H1 (cell line): Measurements from ENCODE around the gene CASP9. TPM values are rescaled to one million over a fixed set of nuclear protein-coding genes. Genes with fewer than 3 reads are reported as not detected.
A peak's percentile ranks its signal among the peaks of the same experiment; 100 is the strongest.

ENCODE experiments used
- BCL11A ChIP-seq, 2 experiments: IDR thresholded peaks; one replicate each; pipeline ENCODE4 v1.6.1; 2011; ENCODE audit warnings: low read depth in 2 of 2, low read length in 2 of 2, mild to moderate bottlenecking in 2 of 2
- CBX8 ChIP-seq: fragments of 300-800, 300-1000 bp; sonication (generic); IDR thresholded peaks from 2 replicates; pipeline ENCODE4 v1.7.1; 2016; ENCODE audit warnings: low read depth, low read length, borderline replicate concordance
- CEBPB ChIP-seq: IDR thresholded peaks from 2 replicates; pipeline ENCODE4 v1.6.1; 2012; ENCODE audit warnings: low read depth, low read length
- CTBP2 ChIP-seq: IDR thresholded peaks from 2 replicates; pipeline ENCODE4 v1.7.0; 2011; ENCODE audit warnings: borderline replicate concordance, mild to moderate bottlenecking, moderate library complexity, mixed read lengths, low read length; ENCODE audit not compliant: insufficient read depth, insufficient read length
- EGR1 ChIP-seq: IDR thresholded peaks from 2 replicates; pipeline ENCODE4 v1.6.1; 2011; ENCODE audit warnings: low read depth, low read length, borderline replicate concordance
- EP300 ChIP-seq, 2 experiments: IDR thresholded peaks; 1 replicate in 1 of 2; 2 replicates in 1 of 2; pipeline ENCODE4 v1.6.1; 2011 to 2012; ENCODE audit warnings: low read depth in 2 of 2, low read length in 2 of 2, mild to moderate bottlenecking in 2 of 2, borderline replicate concordance in 1 of 2, inconsistent platforms in 1 of 2, moderate library complexity in 1 of 2
- HDAC2 ChIP-seq, 2 experiments: fragments of 300-600 bp in 1 of 2; sonication (generic) in 1 of 2; IDR thresholded peaks; 2 replicates each; pipeline ENCODE4 v1.6.1; 2011 to 2012; ENCODE audit warnings: low read depth in 2 of 2, low read length in 2 of 2, mild to moderate bottlenecking in 2 of 2, moderate library complexity in 2 of 2, borderline replicate concordance in 1 of 2, inconsistent platforms in 1 of 2
- JUND ChIP-seq: IDR thresholded peaks from 2 replicates; pipeline ENCODE4 v1.6.1; 2011; ENCODE audit warnings: mild to moderate bottlenecking, improper control_type of control experiment, low read length
- MAFK ChIP-seq: IDR thresholded peaks from 2 replicates; pipeline ENCODE4 v1.6.1; 2012; ENCODE audit warnings: low read depth, mild to moderate bottlenecking, improper control_type of control experiment, low read length
- SIX5 ChIP-seq: IDR thresholded peaks from 2 replicates; pipeline ENCODE4 v1.6.1; 2011; ENCODE audit warnings: mild to moderate bottlenecking, low read depth, low read length
- SRF ChIP-seq: IDR thresholded peaks from 2 replicates; pipeline ENCODE4 v1.6.1; 2011; ENCODE audit warnings: mild to moderate bottlenecking, low read depth, low read length, moderate library complexity
- TCF12 ChIP-seq: IDR thresholded peaks from 2 replicates; pipeline ENCODE4 v1.6.1; 2011; ENCODE audit warnings: low read depth, mild to moderate bottlenecking, low read length
- polyA plus RNA-seq, 7 experiments: library from polyadenylated mRNA; depleted of rRNA in 3 of 7; stranded (reverse) in 5 of 7; unstranded in 2 of 7; fragments of >200 nt in 5 of 7; fragments of 200-250 nt in 2 of 7; gene quantifications; 1 replicate in 5 of 7; 2 replicates in 1 of 7; 4 replicates in 1 of 7; pipeline versions ENCODE4 v1.2.1 to v1.2.3, GENCODE V29; 2011 to 2013; ENCODE audit warnings: missing spikeins in 2 of 7, mixed read lengths in 2 of 7
- total RNA-seq: library from RNA; stranded (reverse); fragmentation: NEBNext Ultra II Directional; extraction: Animal tissue kit (Norgen Biotek cat#: 25700); gene quantifications from 2 replicates; pipeline ENCODE4 v1.2.1, GENCODE V29; 2021
- TF ChIP-seq, protein P1 (sequence below): IDR thresholded peaks from 2 replicates; pipeline ENCODE4 v1.6.1; 2012; ENCODE audit warnings: inconsistent platforms

CASP9 gene
- total and polyA plus RNA-seq, 2 of the 8 experiments (the other 6 are each of a cell fraction or from before 2014, with no cell fraction given) = 14.8 to 36.3 TPM

DNA sequence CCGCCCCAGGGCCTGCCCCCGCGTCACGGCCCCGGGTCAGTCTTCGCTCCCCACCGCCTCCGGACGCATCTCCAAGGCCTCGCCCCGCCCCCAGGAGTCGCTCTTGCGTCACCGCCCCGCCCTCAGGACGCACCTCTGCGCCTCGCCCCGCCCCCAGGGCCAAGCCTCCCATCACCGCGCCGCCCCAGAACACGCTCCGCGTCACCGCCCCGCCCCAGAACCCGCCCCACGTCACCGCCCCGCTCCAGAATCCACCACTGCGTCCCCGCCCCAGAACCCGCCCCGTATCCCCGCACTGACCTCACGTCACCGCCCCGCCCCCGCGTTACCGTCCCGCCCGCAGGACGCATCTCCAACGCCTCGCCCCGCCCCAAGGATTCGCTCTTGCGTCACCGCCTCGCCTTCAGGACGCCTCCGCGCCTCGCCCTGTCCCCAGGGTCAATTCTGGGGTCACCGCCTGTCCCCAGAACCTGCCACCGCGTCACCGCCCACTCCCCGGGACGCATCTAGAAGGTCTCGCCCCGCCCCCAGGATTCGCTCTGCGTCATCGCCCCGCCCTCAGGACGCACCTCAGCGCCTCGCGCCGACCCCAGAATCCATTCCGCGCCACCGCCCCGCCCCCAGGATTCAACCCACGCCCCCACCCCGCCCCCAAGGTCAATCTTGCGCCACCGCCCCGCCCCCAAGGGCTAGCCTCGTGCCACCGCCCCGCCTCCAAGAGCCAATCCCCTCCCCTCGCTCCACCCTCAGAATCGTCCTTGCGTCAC lies 451 bp upstream of the CASP9 start (continued):
- TF ChIP-seq TCF12 (no peak), HDAC2 (IDR thresholded peaks at IDR 0.05; ENCODE audit: borderline replicate concordance in 1 of 2, low read depth in 2 of 2, low read length in 2 of 2) (no peak), BCL11A (IDR thresholded peaks at IDR 0.05; ENCODE audit: low read depth in 2 of 2, low read length in 2 of 2) (no peak), SIX5 (no peak), CEBPB (peak; percentile 81; the same call in 1 of the 2 replicates), SRF (no peak), JUND (no peak), CTBP2 (no peak), CBX8 (no peak), MAFK (no peak), EP300 (IDR thresholded peaks at IDR 0.05; ENCODE audit: borderline replicate concordance in 1 of 2, low read depth in 2 of 2, low read length in 2 of 2) (peak in 1 of 2 experiments; percentile 23; a peak in 1 of 3 replicates), EGR1 (peak; percentile 61; the same call in 1 of the 2 replicates)
- TF ChIP-seq, protein P1, sequence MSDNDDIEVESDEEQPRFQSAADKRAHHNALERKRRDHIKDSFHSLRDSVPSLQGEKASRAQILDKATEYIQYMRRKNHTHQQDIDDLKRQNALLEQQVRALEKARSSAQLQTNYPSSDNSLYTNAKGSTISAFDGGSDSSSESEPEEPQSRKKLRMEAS = 0 out of 2 replicates have a peak, but pooled peaks have one; percentile 34
